Esophagus muscularis mucosa (tissue), 4 donors: ENCODE results near the gene PTPRN2.

Experiments
- EP300 ChIP-seq: sonication (generic); formaldehyde crosslinking; IDR thresholded peaks from one replicate; pipeline ENCODE4 v1.6.1; 2017; ENCODE audit warnings: antibody characterized with exemption
- POLR2A ChIP-seq: fragments of 450-650 bp; IDR thresholded peaks from one replicate; pipeline ENCODE4 v1.6.1; 2017; ENCODE audit warnings: antibody characterized with exemption, moderate library complexity, mild to moderate bottlenecking, low read depth
- TF ChIP-seq, protein P1 (sequence below), 3 experiments: fragments of 200-600 bp in 2 of 3; fragments of 450-650 bp in 1 of 3; sonication (generic) in 2 of 3; IDR thresholded peaks; one replicate each; pipeline ENCODE4 v1.5.1; 2017 to 2019; ENCODE audit warnings: antibody characterized with exemption in 3 of 3, mild to moderate bottlenecking in 2 of 3, moderate library complexity in 1 of 3

DNA sequence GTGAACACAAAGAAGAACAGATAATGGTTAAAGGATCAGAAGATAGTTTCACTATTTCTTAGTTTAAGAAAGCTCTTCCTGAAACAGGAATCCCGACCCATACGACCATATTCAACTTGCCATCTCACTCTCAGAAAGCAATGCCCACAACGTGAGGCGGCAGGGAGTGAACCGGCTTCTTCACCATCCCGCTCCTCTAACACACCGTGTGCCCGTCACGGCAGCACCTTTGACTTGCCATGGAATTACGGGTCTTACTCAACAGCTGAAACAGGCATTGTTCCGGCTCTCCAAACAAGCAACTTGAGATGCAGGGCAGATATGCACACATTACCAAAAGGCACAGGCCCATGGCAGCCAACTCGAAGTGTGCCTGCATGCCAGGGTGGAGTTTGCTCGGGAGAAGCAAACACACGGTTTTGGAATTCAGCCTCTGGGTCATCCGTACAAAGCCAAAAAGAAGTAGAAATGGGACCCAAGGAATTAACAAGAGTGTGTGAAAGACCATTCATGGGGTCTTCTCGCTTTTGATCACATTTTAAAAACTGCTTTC lies 957.2 kb downstream of the PTPRN2 start:
- TF ChIP-seq, protein P1, sequence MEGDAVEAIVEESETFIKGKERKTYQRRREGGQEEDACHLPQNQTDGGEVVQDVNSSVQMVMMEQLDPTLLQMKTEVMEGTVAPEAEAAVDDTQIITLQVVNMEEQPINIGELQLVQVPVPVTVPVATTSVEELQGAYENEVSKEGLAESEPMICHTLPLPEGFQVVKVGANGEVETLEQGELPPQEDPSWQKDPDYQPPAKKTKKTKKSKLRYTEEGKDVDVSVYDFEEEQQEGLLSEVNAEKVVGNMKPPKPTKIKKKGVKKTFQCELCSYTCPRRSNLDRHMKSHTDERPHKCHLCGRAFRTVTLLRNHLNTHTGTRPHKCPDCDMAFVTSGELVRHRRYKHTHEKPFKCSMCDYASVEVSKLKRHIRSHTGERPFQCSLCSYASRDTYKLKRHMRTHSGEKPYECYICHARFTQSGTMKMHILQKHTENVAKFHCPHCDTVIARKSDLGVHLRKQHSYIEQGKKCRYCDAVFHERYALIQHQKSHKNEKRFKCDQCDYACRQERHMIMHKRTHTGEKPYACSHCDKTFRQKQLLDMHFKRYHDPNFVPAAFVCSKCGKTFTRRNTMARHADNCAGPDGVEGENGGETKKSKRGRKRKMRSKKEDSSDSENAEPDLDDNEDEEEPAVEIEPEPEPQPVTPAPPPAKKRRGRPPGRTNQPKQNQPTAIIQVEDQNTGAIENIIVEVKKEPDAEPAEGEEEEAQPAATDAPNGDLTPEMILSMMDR (IDR thresholded peaks at IDR 0.05) = no peak
- TF ChIP-seq EP300 = no peak
- no peak for TF ChIP-seq POLR2A
